Natural killer cell (primary cell): ENCODE measurements around the gene PRKN. TPM values are rescaled to one million over a fixed set of nuclear protein-coding genes. Genes with fewer than 3 reads are reported as not detected.

Experiments
- ATAC-seq, 3 donors: fragments of 150-1000 bp in 2 of 3; fragments of 200-7000 bp in 1 of 3; cut with Tn5 transposase; 1 replicate in 1 of 3; 2 replicates in 2 of 3; pipeline ENCODE4 v1.10.0; 2021; ENCODE audit warnings: mild to moderate bottlenecking in 2 of 3, moderate library complexity in 2 of 3
- DNase-seq, 2 donors: peaks; one replicate each; pipeline versions ENCODE4 v3.0.0 to v3.0.0-alpha.2; 2013 to 2021; ENCODE audit warnings: mixed read lengths in 1 of 2
- H3K27ac ChIP-seq: one replicate; pipeline ENCODE4 v1.5.1; 2013; ENCODE audit warnings: mild to moderate bottlenecking, low read length
- H3K27me3 ChIP-seq: one replicate; pipeline ENCODE4 v1.6.1; 2013; ENCODE audit warnings: low read length; ENCODE audit not compliant: control insufficient read depth, insufficient read depth
- H3K36me3 ChIP-seq: one replicate; pipeline ENCODE4 v1.6.1; 2013; ENCODE audit warnings: low read length; ENCODE audit not compliant: control insufficient read depth, insufficient read depth
- H3K4me1 ChIP-seq: one replicate; pipeline ENCODE4 v1.6.1; 2013; ENCODE audit warnings: low read length; ENCODE audit not compliant: control insufficient read depth, insufficient read depth
- H3K4me3 ChIP-seq: one replicate; pipeline ENCODE4 v1.5.1; 2013; ENCODE audit warnings: low read length
- H3K9me3 ChIP-seq: one replicate; pipeline ENCODE4 v1.6.1; 2013; ENCODE audit warnings: low read length; ENCODE audit not compliant: control insufficient read depth, insufficient read depth
- H3K27ac Mint-ChIP-seq, 2 donors: one replicate each; pipeline ENCODE4 v1.8.0; 2022; ENCODE audit warnings: mild to moderate bottlenecking in 2 of 2, mixed read lengths in 2 of 2, moderate library complexity in 1 of 2
- H3K27me3 Mint-ChIP-seq, 2 donors: one replicate each; pipeline ENCODE4 v1.8.0; 2022; ENCODE audit warnings: low read depth in 2 of 2, mixed read lengths in 2 of 2
- H3K36me3 Mint-ChIP-seq: one replicate; pipeline ENCODE4 v1.8.0; 2022; ENCODE audit warnings: mixed read lengths
- H3K4me1 Mint-ChIP-seq, 2 donors: one replicate each; pipeline ENCODE4 v1.8.0; 2022; ENCODE audit warnings: mixed read lengths in 2 of 2
- H3K4me3 Mint-ChIP-seq: one replicate; pipeline ENCODE4 v1.8.0; 2022; ENCODE audit warnings: mild to moderate bottlenecking, moderate library complexity, mixed read lengths
- H3K9me3 Mint-ChIP-seq, 2 donors: one replicate each; pipeline ENCODE4 v1.8.0; 2022; ENCODE audit warnings: mixed read lengths in 2 of 2
- WGBS: methylation state at CpG from one replicate; pipeline ENCODE4 v1.1.7; 2013; ENCODE audit warnings: missing lambda C conversion rate; ENCODE audit not compliant: insufficient coverage; 5-methylcytosine and 5-hydroxymethylcytosine counted together
- intact Hi-C: fragments of 100-400 bp; cut with micrococcal nuclease; formaldehyde crosslinking; loops from one replicate; pipeline ENCODE4 v1.14.2; 2022
- total RNA-seq, 4 donors: library from RNA; stranded (reverse); fragments of 120-200 nt in 1 of 4; gene quantifications; one replicate each; pipeline versions ENCODE4 v1.2.3 to v1.2.4, GENCODE V29; 2013 to 2022
- TF ChIP-seq, protein P1 (sequence below): fragments of 200-600 bp; IDR thresholded peaks from one replicate; pipeline ENCODE4 v1.8.0; 2022; ENCODE audit warnings: antibody characterized with exemption

The PRKN gene
- total RNA-seq, 3 donors from 2014 or later (not counting 1 experiment from before 2014, with no cell fraction given): 1.4 to 1.9 (median 1.9) TPM

DNA sequence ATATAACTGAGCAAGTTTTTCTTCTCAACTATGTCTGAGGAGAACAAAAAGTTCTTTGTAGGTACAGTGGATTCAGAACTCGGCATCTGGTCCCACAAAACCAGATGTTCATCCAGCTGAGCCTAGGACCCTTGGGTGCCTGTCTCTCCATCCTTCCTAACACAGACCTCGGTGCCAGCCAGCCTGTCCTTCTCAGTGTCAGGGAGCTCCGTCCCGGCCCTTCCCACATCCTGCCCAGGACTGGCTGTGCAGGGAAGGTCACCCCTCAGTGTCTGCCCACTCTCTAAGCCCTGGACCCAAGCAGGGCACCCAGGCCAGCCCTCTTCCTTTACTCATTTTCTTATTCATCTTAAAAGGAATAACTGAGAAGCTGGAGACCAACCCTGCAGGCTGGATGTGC, 1421.7 kb downstream of the PRKN start:
- Mint-ChIP-seq H3K9me3 (no peaks in the 10 kb centered on the region), H3K27me3 (peaks cover 4 to 8% of the 10 kb centered on the region in 2 donors), H3K36me3 (no peaks in the 10 kb centered on the region), H3K4me3 (no peak overlapping the region), H3K4me1 (no peaks in the 10 kb centered on the region), H3K27ac (no peak overlapping the region)
- H3K4me3 ChIP-seq: no peak overlapping the region
- no peaks in the 10 kb centered on the region for H3K36me3 ChIP-seq
- H3K9me3 ChIP-seq: no peaks in the 10 kb centered on the region
- 76% methylated on average over 4 of the region's 4 CpGs for WGBS
- H3K4me1 ChIP-seq: no peaks in the 10 kb centered on the region
- H3K27ac ChIP-seq: no peak overlapping the region
- TF ChIP-seq, protein P1, sequence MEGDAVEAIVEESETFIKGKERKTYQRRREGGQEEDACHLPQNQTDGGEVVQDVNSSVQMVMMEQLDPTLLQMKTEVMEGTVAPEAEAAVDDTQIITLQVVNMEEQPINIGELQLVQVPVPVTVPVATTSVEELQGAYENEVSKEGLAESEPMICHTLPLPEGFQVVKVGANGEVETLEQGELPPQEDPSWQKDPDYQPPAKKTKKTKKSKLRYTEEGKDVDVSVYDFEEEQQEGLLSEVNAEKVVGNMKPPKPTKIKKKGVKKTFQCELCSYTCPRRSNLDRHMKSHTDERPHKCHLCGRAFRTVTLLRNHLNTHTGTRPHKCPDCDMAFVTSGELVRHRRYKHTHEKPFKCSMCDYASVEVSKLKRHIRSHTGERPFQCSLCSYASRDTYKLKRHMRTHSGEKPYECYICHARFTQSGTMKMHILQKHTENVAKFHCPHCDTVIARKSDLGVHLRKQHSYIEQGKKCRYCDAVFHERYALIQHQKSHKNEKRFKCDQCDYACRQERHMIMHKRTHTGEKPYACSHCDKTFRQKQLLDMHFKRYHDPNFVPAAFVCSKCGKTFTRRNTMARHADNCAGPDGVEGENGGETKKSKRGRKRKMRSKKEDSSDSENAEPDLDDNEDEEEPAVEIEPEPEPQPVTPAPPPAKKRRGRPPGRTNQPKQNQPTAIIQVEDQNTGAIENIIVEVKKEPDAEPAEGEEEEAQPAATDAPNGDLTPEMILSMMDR: no peak
- no peak for DNase-seq
- intact Hi-C loops: no loop called here
- ATAC-seq: no peak
- no peaks in the 10 kb centered on the region for H3K27me3 ChIP-seq

DNA sequence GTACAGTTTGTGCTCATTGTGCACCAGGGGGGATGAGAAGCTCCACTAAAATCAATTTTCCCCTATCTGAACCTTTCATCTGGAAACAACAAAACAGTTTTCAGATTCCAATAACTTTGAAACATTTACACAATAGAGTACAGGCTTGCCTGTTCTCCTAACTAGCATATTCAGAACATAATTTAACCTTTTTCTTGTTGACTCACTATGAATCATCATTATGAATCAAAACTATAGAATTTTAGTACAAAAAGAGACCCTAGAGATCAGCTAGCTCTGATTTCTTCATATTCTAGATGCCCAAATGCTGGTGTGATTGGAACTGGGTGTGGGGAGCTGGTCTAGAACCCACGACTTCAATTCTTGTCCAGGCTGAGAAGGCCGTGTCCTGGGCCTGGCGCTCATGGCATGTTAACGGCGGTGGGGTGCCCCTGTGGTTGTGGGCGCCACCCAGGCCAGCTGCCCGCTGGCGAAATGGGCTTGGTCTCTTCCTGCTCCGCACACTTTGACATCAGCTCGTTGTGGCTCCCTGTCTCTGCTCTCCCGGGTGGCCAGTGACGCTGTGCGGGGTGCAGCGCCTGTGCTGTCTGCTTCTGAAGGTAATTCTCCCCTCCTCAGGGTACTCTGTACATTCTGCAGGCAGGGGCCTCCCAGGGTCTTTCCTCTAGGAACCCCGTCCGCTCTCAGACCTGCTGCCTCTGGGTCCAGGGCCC, 1423.8 kb downstream of the PRKN start:
- H3K27me3 ChIP-seq: no peaks in the 10 kb centered on the region
- no peaks in the 10 kb centered on the region for H3K36me3 ChIP-seq
- Mint-ChIP-seq H3K9me3 (no peaks in the 10 kb centered on the region), H3K27ac (no peak overlapping the region), H3K4me1 (no peaks in the 10 kb centered on the region), H3K27me3 (peaks cover 12 to 13% of the 10 kb centered on the region in 2 donors), H3K4me3 (no peak overlapping the region), H3K36me3 (no peaks in the 10 kb centered on the region)
- TF ChIP-seq, protein P1: no peak
- H3K4me3 ChIP-seq: no peak overlapping the region
- no peaks in the 10 kb centered on the region for H3K9me3 ChIP-seq
- ATAC-seq: no peak
- DNase-seq: no peak
- no peak overlapping the region for H3K27ac ChIP-seq
- WGBS: 91% methylated on average over 16 of the region's 16 CpGs
- no peaks in the 10 kb centered on the region for H3K4me1 ChIP-seq
- intact Hi-C loops: no loop called here

DNA sequence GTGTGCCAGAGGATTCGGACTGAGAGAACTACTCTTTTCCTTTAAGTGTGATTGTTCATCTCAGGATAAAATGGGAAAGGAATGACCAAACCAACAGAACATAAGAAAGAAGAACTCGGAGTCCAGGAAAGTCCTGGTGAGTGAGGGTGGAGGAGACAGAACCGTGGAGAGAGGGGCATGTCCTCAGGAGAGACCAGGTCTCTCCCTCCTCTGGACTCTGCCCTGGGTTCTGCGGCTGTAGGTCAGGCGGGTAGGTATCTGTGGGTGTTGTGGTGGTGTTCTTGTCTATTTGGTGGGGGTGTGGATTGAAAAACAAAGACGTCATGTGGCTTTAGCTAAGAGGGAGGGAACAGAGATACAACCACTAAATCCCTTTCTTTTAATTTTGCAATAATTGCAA, 1424.6 kb downstream of the PRKN start:
- intact Hi-C loops: no loop called here
- WGBS: 89% methylated on average over 3 of the region's 6 CpGs
- H3K9me3 Mint-ChIP-seq: no peaks in the 10 kb centered on the region

More for the DNA sequence above, 1424.6 kb downstream of the PRKN start:
- H3K4me1 ChIP-seq: no peaks in the 10 kb centered on the region
- TF ChIP-seq, protein P1: no peak
- no peaks in the 10 kb centered on the region for H3K36me3 ChIP-seq
- no peaks in the 10 kb centered on the region for H3K9me3 ChIP-seq
- Mint-ChIP-seq H3K36me3 (no peaks in the 10 kb centered on the region), H3K4me1 (no peaks in the 10 kb centered on the region), H3K27ac (no peak overlapping the region), H3K4me3 (no peak overlapping the region), H3K27me3 (peaks cover 13 to 15% of the 10 kb centered on the region in 2 donors)
- H3K27ac ChIP-seq: no peak overlapping the region
- no peaks in the 10 kb centered on the region for H3K27me3 ChIP-seq
- H3K4me3 ChIP-seq: no peak overlapping the region
- ATAC-seq: no peak
- no peak for DNase-seq
